ENCODE measurements around the gene BAIAP2L1. TPM values are rescaled to one million over a fixed set of nuclear protein-coding genes. Genes with fewer than 3 reads are reported as not detected.

BAIAP2L1 gene
- total RNA-seq, 1 donor from 2014 or later: 35.1 TPM

GRCh38 chr7:98267303-98267702 is 133.6 kb downstream of the BAIAP2L1 start:
- Mint-ChIP-seq H3K9me3 (no peaks in the 10 kb centered on the region), H3K4me3 (no peak overlapping the region), H3K27ac (no peak overlapping the region), H3K4me1 (no peaks in the 10 kb centered on the region), H3K36me3 (peaks cover 9% of the 10 kb centered on the region), H3K27me3 (ENCODE audit: insufficient read depth, low read depth) (peaks cover 2% of the 10 kb centered on the region)
- DNase-seq (ENCODE audit: low spot score): no peak
- no peak overlapping the region for H3K9ac ChIP-seq
- no peak overlapping the region for H3K4me3 ChIP-seq
- H2AFZ ChIP-seq (replicated peaks): no peak overlapping the region
- H3K27ac ChIP-seq: no peak overlapping the region
- no peaks in the 10 kb centered on the region for H3K27me3 ChIP-seq
- H3K4me1 ChIP-seq: no peaks in the 10 kb centered on the region
- no peaks in the 10 kb centered on the region for H3F3A ChIP-seq (ENCODE audit: low read depth)
- no peak overlapping the region for H3K4me2 ChIP-seq
- H3K9me3 ChIP-seq (ENCODE audit: low read depth): no peaks in the 10 kb centered on the region
- no peaks in the 10 kb centered on the region for H3K79me2 ChIP-seq (ENCODE audit: low read depth)
- no peaks in the 10 kb centered on the region for H4K20me1 ChIP-seq (ENCODE audit: low read depth)
- TF ChIP-seq CTCF (IDR thresholded peaks at IDR 0.05): no peak
- no peak for TF ChIP-seq EZH2phosphoT487 (IDR thresholded peaks at IDR 0.05)
- no peak for TF ChIP-seq EZH2 (IDR thresholded peaks at IDR 0.05)
- H3K36me3 ChIP-seq: no peaks in the 10 kb centered on the region

GRCh38 chr7:98266840-98267239 is 134.1 kb downstream of the BAIAP2L1 start:
- Mint-ChIP-seq H3K27me3 (ENCODE audit: insufficient read depth, low read depth) (peaks cover 2% of the 10 kb centered on the region), H3K4me3 (no peak overlapping the region), H3K27ac (no peak overlapping the region), H3K9me3 (no peaks in the 10 kb centered on the region), H3K36me3 (peaks cover 11% of the 10 kb centered on the region), H3K4me1 (no peaks in the 10 kb centered on the region)
- Histone ChIP-seq H3K9ac (no peak overlapping the region), H2AFZ (replicated peaks) (no peak overlapping the region), H3K79me2 (ENCODE audit: low read depth) (no peaks in the 10 kb centered on the region), H3K4me3 (no peak overlapping the region), H3K27me3 (no peaks in the 10 kb centered on the region), H3K4me2 (no peak overlapping the region), H3K27ac (no peak overlapping the region), H3F3A (ENCODE audit: low read depth) (no peaks in the 10 kb centered on the region), H3K9me3 (ENCODE audit: low read depth) (no peaks in the 10 kb centered on the region), H3K4me1 (no peaks in the 10 kb centered on the region), H3K36me3 (no peaks in the 10 kb centered on the region), H4K20me1 (ENCODE audit: low read depth) (no peaks in the 10 kb centered on the region)
- DNase-seq (ENCODE audit: low spot score): no peak
- TF ChIP-seq CTCF (IDR thresholded peaks at IDR 0.05) (peak; percentile 22), EZH2 (IDR thresholded peaks at IDR 0.05) (no peak)

- TF ChIP-seq EZH2 (IDR thresholded peaks at IDR 0.05): no peak
- no peak for TF ChIP-seq EZH2phosphoT487 (IDR thresholded peaks at IDR 0.05)
- Histone ChIP-seq H3K9me3 (ENCODE audit: low read depth) (no peaks in the 10 kb centered on the region), H3K27ac (no peak overlapping the region), H2AFZ (replicated peaks) (no peak overlapping the region), H3K4me3 (no peak overlapping the region), H3K9ac (no peak overlapping the region), H3K36me3 (no peaks in the 10 kb centered on the region), H3K27me3 (no peaks in the 10 kb centered on the region), H3K4me1 (no peaks in the 10 kb centered on the region), H3K4me2 (no peak overlapping the region), H3F3A (ENCODE audit: low read depth) (no peaks in the 10 kb centered on the region), H3K79me2 (ENCODE audit: low read depth) (no peaks in the 10 kb centered on the region), H4K20me1 (ENCODE audit: low read depth) (no peaks in the 10 kb centered on the region)
- H3K36me3 Mint-ChIP-seq: peaks cover 12% of the 10 kb centered on the region
- no peak for DNase-seq (ENCODE audit: low spot score)
- peak overlapping the region; percentile 96 for H3K27ac Mint-ChIP-seq
- H3K4me3 Mint-ChIP-seq: no peak overlapping the region
- no peaks in the 10 kb centered on the region for H3K9me3 Mint-ChIP-seq
- no peaks in the 10 kb centered on the region for H3K4me1 Mint-ChIP-seq
- peaks cover 2% of the 10 kb centered on the region for H3K27me3 Mint-ChIP-seq (ENCODE audit: insufficient read depth, low read depth)
Measured at GRCh38 chr7:98265841-98266271, 135.0 kb downstream of the BAIAP2L1 start.

GRCh38 chr7:98257701-98258100 is 143.2 kb downstream of the BAIAP2L1 start:
- peaks cover 10% of the 10 kb centered on the region for H3K36me3 Mint-ChIP-seq
- TF ChIP-seq EZH2 (IDR thresholded peaks at IDR 0.05) (no peak), CTCF (IDR thresholded peaks at IDR 0.05) (no peak), EZH2phosphoT487 (IDR thresholded peaks at IDR 0.05) (no peak)
- Histone ChIP-seq H3K79me2 (ENCODE audit: low read depth) (peaks cover 13% of the 10 kb centered on the region), H3K27me3 (no peaks in the 10 kb centered on the region), H3K9me3 (ENCODE audit: low read depth) (no peaks in the 10 kb centered on the region), H3K9ac (no peak overlapping the region), H3K4me1 (peaks cover 6% of the 10 kb centered on the region), H3F3A (ENCODE audit: low read depth) (no peaks in the 10 kb centered on the region), H3K4me3 (no peak overlapping the region), H4K20me1 (ENCODE audit: low read depth) (peaks cover 8% of the 10 kb centered on the region), H3K27ac (no peak overlapping the region), H3K36me3 (no peaks in the 10 kb centered on the region), H3K4me2 (no peak overlapping the region), H2AFZ (replicated peaks) (no peak overlapping the region)
- no peak overlapping the region for H3K27ac Mint-ChIP-seq
- no peak overlapping the region for H3K4me3 Mint-ChIP-seq
- DNase-seq (ENCODE audit: low spot score): no peak
- H3K9me3 Mint-ChIP-seq: no peaks in the 10 kb centered on the region
- H3K27me3 Mint-ChIP-seq (ENCODE audit: insufficient read depth, low read depth): peaks cover 3% of the 10 kb centered on the region
- peaks cover 10% of the 10 kb centered on the region for H3K4me1 Mint-ChIP-seq
